Type B pancreatic cell (in vitro differentiated cells): ENCODE results near the gene MSI2. TPM values are rescaled to one million over a fixed set of nuclear protein-coding genes. Genes with fewer than 3 reads are reported as not detected.

Experiments
- DNase-seq: peaks from one replicate; pipeline ENCODE4 v3.0.0; 2021; ENCODE audit warnings: mixed read lengths; ENCODE audit not compliant: unreplicated experiment; ENCODE audit errors: extremely low spot score
- H3K27ac Mint-ChIP-seq: 2 replicates; pipeline ENCODE4 v1.8.0; 2021; ENCODE audit warnings: mild to moderate bottlenecking, mixed read lengths
- H3K27me3 Mint-ChIP-seq: 2 replicates; pipeline ENCODE4 v1.8.0; 2021; ENCODE audit warnings: mixed read lengths
- H3K36me3 Mint-ChIP-seq: 2 replicates; pipeline ENCODE4 v1.8.0; 2021; ENCODE audit warnings: mixed read lengths
- H3K4me1 Mint-ChIP-seq: one replicate; pipeline ENCODE4 v1.8.0; 2021; ENCODE audit warnings: mixed read lengths; ENCODE audit not compliant: unreplicated experiment
- H3K4me3 Mint-ChIP-seq: 2 replicates; pipeline ENCODE4 v1.8.0; 2021; ENCODE audit warnings: mild to moderate bottlenecking, mixed read lengths
- H3K9me3 Mint-ChIP-seq: 2 replicates; pipeline ENCODE4 v1.8.0; 2021; ENCODE audit warnings: mixed read lengths
- total RNA-seq: library from RNA; stranded (reverse); gene quantifications from 2 replicates; pipeline ENCODE4 v1.2.1, GENCODE V29; 2021; ENCODE audit warnings: low replicate concordance
- TF ChIP-seq, protein P1 (sequence below): fragments of 200-600 bp; sonication (generic); conservative IDR thresholded peaks from 2 replicates; pipeline ENCODE4 v1.5.0; 2021; ENCODE audit warnings: antibody characterized with exemption, mild to moderate bottlenecking

The MSI2 gene
- total RNA-seq, 1 donor from 2014 or later = 158 TPM

DNA sequence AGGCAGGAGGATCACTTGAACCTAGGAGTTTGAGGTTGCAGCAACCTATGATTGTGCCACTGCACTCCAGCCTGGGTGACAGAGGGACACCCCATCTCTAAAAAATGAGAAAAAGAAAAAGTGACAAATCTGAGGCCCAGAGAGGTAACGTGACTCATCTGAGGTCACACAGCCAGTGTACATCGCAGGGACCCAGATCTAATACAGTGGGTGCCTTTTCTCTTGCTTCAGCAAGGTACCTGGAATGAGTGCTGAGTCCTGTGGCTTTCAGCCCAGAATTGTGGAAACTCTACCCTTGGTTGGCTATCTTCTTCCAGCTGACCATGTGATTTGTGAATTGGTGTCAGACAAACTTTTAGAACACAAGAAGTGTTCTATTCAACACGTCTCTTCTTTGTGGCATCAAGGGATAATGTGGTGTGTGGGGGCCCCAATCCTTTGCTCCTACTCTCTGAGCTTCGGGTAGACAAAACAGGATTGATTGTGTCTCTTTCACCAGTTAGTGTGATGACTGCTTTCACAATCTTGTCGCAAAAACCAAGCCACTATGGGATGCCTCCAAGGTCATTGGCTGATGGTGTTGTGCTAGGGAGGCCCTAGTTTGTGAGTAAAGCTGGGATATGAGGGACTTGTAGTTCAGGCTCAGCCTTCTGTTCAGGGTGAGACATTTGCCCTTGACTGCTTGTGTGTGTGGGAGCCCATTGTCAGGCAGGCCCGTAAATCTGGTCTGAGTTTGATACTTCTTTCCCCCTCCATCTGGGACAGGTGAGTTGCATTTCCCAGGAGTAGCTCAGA lies 71.0 kb downstream of the MSI2 start:
- Mint-ChIP-seq H3K27ac (no peak overlapping the region), H3K4me3 (no peak overlapping the region), H3K9me3 (no peaks in the 10 kb centered on the region), H3K27me3 (no peaks in the 10 kb centered on the region), H3K4me1 (peaks cover 29% of the 10 kb centered on the region), H3K36me3 (peaks cover 34% of the 10 kb centered on the region)
- TF ChIP-seq, protein P1, sequence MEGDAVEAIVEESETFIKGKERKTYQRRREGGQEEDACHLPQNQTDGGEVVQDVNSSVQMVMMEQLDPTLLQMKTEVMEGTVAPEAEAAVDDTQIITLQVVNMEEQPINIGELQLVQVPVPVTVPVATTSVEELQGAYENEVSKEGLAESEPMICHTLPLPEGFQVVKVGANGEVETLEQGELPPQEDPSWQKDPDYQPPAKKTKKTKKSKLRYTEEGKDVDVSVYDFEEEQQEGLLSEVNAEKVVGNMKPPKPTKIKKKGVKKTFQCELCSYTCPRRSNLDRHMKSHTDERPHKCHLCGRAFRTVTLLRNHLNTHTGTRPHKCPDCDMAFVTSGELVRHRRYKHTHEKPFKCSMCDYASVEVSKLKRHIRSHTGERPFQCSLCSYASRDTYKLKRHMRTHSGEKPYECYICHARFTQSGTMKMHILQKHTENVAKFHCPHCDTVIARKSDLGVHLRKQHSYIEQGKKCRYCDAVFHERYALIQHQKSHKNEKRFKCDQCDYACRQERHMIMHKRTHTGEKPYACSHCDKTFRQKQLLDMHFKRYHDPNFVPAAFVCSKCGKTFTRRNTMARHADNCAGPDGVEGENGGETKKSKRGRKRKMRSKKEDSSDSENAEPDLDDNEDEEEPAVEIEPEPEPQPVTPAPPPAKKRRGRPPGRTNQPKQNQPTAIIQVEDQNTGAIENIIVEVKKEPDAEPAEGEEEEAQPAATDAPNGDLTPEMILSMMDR = no peak
- DNase-seq = no peak

DNA sequence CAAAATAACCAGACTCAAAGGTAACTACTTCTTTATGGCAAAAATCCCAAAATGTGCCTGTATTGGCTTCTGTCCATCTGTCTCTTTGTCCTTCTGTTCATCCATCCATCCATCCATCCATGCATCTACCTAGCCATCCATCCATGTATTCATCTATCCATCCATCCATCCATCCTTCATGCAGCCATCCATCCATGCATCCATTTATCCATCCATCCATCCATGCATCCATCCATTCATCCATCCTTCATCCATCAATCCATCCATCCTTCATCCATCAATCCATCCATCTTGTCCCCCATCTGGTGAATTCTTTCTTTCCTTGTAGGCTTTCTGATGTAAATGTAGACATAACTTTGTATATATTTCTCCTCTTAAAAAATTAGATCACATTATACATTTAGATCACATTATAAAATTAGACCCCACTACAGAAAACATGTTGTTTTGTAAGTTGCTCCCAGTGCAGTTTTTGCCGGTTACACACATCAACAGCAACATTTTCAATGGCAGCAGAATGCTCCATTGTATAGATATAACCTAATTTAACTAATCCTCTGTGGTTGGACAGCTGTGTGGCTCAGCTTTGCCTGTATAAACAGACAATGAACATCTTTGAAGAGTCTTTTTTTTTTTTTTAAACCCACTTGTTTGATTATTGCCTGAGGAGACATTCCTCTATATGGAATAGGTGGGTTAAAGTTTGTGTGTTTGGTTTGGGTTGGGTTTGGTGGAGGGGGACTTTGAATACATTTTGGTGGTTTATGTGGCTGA lies 72.0 kb downstream of the MSI2 start:
- no peak overlapping the region for H3K27ac Mint-ChIP-seq
- DNase-seq = no peak
- H3K4me3 Mint-ChIP-seq = no peak overlapping the region
- H3K36me3 Mint-ChIP-seq = peaks cover 34% of the 10 kb centered on the region
- H3K4me1 Mint-ChIP-seq = peaks cover 26% of the 10 kb centered on the region
- TF ChIP-seq, protein P1 = no peak
- H3K9me3 Mint-ChIP-seq = no peaks in the 10 kb centered on the region
- H3K27me3 Mint-ChIP-seq = no peaks in the 10 kb centered on the region

DNA sequence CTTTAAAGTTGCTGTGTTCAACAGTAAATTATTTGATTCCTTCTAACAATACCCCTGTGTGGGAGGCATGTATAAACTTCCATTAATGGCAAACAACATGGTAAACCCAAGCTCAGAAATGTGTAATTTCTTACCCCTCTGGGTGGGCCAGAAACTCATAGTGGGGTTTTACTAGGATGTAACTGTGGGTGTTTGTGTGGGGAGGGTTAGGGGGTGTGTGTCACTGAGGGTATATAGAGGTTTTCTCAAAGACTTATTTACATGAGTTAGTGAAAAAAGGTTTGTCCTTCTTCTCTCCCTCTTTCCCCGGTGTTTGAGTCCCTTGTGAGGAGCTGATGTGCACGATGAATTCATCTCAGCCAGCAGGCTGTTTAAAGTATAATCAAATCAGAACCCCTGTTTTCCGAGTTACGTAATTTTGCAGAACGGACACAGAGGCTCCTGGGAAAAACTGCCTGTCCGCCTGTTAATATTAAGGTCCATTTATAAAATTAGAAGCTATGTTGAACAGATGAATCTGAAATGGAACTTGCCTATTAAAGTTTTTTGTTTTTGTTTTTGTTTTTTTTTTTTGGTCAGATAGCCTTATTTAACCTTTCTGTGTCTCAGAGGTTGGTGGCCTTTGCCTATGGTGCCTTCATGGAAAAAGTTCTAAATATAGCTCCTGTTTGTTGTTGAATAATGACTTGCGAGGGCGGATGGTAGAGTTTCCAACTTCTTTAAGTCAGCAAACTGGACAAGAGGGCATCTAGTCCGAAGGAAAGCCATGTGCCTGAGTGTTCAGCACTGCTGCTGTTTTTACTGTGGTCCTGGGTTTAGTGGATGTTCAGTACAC lies 73.3 kb downstream of the MSI2 start:
- Mint-ChIP-seq H3K27me3 (no peaks in the 10 kb centered on the region), H3K9me3 (no peaks in the 10 kb centered on the region), H3K4me3 (no peak overlapping the region), H3K27ac (no peak overlapping the region), H3K4me1 (peaks cover 26% of the 10 kb centered on the region), H3K36me3 (peaks cover 25% of the 10 kb centered on the region)
- no peak for DNase-seq
- TF ChIP-seq, protein P1 = no peak

DNA sequence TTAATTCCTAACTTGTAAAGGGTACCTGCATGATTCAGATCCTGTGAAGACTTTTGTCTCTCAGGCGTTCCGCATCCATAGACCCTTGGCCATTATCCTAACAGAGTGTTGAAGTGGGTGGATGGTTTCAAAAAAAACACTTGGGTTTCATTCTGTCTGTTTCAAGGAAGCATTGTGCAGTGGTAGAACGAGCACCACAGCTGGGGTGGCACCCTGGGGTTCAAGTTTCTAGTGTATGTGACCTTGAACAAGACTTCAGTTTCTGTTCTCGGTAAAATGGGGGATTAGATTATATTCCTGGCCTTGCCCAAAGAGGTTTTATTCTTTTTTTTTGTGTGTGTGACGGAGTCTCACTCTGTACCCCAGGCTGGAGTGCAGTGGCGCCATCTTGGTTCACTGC lies 74.3 kb downstream of the MSI2 start:
- Mint-ChIP-seq H3K9me3 (peaks cover 3% of the 10 kb centered on the region), H3K27me3 (no peaks in the 10 kb centered on the region), H3K27ac (no peak overlapping the region), H3K36me3 (peaks cover 22% of the 10 kb centered on the region), H3K4me1 (peaks cover 24% of the 10 kb centered on the region), H3K4me3 (no peak overlapping the region)
- TF ChIP-seq, protein P1 = no peak
- DNase-seq = no peak

DNA sequence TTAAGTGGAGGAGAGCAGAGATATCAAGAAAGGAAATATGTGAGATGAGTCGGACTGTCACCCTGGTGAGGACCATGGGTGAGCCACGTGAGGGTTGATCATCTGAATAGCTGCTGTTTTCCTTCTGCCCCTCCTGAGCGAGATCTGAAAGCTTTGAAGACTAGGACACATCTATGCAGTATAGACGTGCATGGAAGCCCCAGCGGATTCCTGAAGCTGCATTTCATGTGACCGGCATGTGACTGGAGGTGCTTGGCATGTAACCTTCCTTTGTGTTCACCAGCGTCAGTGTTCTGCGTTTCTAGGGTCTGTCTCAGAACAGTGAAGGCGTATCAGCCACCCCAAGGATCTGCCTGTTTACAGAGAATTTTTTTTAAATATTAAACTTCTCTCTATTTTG lies 75.1 kb downstream of the MSI2 start:
- no peak overlapping the region for H3K27ac Mint-ChIP-seq
- H3K9me3 Mint-ChIP-seq = peaks cover 6% of the 10 kb centered on the region
- H3K27me3 Mint-ChIP-seq = no peaks in the 10 kb centered on the region
- H3K4me3 Mint-ChIP-seq = no peak overlapping the region
- TF ChIP-seq, protein P1 = no peak
- no peak for DNase-seq
- H3K4me1 Mint-ChIP-seq = peaks cover 20% of the 10 kb centered on the region
- peaks cover 19% of the 10 kb centered on the region for H3K36me3 Mint-ChIP-seq
